Measurements from ENCODE around the gene THEMIS.
"Not testable (repeated sequence)": the region's sequence is repeated elsewhere in the genome, so short reads cannot be mapped to it uniquely, and the experiment has no call there.

THEMIS gene

GRCh38 chr6:127791779-127792528 lies 108.9 kb downstream of the THEMIS start:
- no peak overlapping the region for H3K4me3 ChIP-seq (ENCODE audit: severe bottlenecking)
- H3K27ac ChIP-seq (ENCODE audit: poor library complexity, severe bottlenecking), result no peak overlapping the region
- TF ChIP-seq, protein P1, sequence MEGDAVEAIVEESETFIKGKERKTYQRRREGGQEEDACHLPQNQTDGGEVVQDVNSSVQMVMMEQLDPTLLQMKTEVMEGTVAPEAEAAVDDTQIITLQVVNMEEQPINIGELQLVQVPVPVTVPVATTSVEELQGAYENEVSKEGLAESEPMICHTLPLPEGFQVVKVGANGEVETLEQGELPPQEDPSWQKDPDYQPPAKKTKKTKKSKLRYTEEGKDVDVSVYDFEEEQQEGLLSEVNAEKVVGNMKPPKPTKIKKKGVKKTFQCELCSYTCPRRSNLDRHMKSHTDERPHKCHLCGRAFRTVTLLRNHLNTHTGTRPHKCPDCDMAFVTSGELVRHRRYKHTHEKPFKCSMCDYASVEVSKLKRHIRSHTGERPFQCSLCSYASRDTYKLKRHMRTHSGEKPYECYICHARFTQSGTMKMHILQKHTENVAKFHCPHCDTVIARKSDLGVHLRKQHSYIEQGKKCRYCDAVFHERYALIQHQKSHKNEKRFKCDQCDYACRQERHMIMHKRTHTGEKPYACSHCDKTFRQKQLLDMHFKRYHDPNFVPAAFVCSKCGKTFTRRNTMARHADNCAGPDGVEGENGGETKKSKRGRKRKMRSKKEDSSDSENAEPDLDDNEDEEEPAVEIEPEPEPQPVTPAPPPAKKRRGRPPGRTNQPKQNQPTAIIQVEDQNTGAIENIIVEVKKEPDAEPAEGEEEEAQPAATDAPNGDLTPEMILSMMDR (IDR thresholded peaks at IDR 0.05; ENCODE audit: poor library complexity, severe bottlenecking), result no peak
- H3K27me3 ChIP-seq (ENCODE audit: insufficient read depth, poor library complexity, severe bottlenecking), result peaks cover 5% of the 10 kb centered on the region
- no peaks in the 10 kb centered on the region for H3K36me3 ChIP-seq (ENCODE audit: low read depth)
- ATAC-seq (ENCODE audit: low read depth), result no peak
- DNase-seq (ENCODE audit: low spot score), result no peak
- H3K9me3 ChIP-seq (ENCODE audit: severe bottlenecking), result no peaks in the 10 kb centered on the region
- H3K4me1 ChIP-seq (ENCODE audit: insufficient read depth, poor library complexity, severe bottlenecking), result no peaks in the 10 kb centered on the region

GRCh38 chr6:127790571-127790970 lies 110.3 kb downstream of the THEMIS start:
- Histone ChIP-seq H3K27ac (ENCODE audit: poor library complexity, severe bottlenecking) (no peak overlapping the region), H3K4me1 (ENCODE audit: insufficient read depth, poor library complexity, severe bottlenecking) (no peaks in the 10 kb centered on the region)
- DNase-seq (ENCODE audit: low spot score), result no peak

DNA sequence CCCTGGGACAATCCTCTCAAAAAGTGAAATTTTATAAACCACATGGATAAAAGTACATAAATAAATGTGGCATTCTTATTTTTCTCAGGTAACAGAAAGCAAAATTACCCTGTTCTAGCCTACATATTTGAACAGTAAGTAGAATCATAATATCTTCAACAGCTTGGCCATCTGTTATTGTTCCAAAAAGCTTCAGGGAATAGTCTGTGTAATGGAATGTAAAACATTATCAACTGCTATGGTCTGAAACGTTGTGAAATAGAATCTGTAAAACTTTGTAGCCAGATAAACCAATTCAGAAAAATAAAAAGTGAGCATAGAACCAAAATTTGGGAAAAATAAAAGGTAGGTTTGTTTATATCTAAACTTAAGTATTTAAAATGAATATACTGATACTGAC lies 114.7 kb downstream of the THEMIS start:
- ATAC-seq (ENCODE audit: low read depth) (no peak), DNase-seq (ENCODE audit: low spot score) (no peak)
- Histone ChIP-seq H3K27me3 (ENCODE audit: insufficient read depth, poor library complexity, severe bottlenecking) (no peaks in the 10 kb centered on the region), H3K4me3 (ENCODE audit: severe bottlenecking) (no peak overlapping the region), H3K9me3 (ENCODE audit: severe bottlenecking) (no peaks in the 10 kb centered on the region), H3K36me3 (ENCODE audit: low read depth) (no peaks in the 10 kb centered on the region), H3K4me1 (ENCODE audit: insufficient read depth, poor library complexity, severe bottlenecking) (no peaks in the 10 kb centered on the region), H3K27ac (ENCODE audit: poor library complexity, severe bottlenecking) (no peak overlapping the region)
- TF ChIP-seq, protein P1 (IDR thresholded peaks at IDR 0.05; ENCODE audit: poor library complexity, severe bottlenecking), result no peak

More at GRCh38 chr6:127790571-127790970, 110.3 kb downstream of the THEMIS start:
- peaks cover 3% of the 10 kb centered on the region for H3K27me3 ChIP-seq (ENCODE audit: insufficient read depth, poor library complexity, severe bottlenecking)
- ATAC-seq (ENCODE audit: low read depth), result no peak
- no peaks in the 10 kb centered on the region for H3K9me3 ChIP-seq (ENCODE audit: severe bottlenecking)
- no peaks in the 10 kb centered on the region for H3K36me3 ChIP-seq (ENCODE audit: low read depth)
- TF ChIP-seq, protein P1 (IDR thresholded peaks at IDR 0.05; ENCODE audit: poor library complexity, severe bottlenecking), result no peak
- H3K4me3 ChIP-seq (ENCODE audit: severe bottlenecking), result no peak overlapping the region

DNA sequence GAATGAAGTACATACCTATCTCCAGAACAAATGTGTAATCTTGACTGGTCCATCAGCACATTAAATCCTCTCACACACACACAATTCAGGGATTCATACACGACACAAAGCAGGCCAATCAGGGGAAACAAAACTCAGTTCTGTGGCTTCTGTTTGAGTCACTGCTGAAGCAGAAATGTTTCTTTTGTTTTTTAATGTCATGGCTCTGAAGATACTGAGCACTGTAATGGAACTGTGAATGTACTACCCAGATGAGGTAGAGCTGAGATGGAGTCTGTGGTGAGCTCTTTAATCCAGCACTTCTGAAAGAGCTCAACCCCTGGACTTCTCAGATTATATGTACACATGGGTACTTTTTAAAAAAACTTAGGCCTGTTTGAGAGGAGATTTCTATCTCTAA lies 116.4 kb downstream of the THEMIS start:
- no peak for ATAC-seq (ENCODE audit: low read depth)
- TF ChIP-seq, protein P1 (IDR thresholded peaks at IDR 0.05; ENCODE audit: poor library complexity, severe bottlenecking), result no peak
- H3K9me3 ChIP-seq (ENCODE audit: severe bottlenecking), result no peaks in the 10 kb centered on the region

GRCh38 chr6:127781636-127782272 lies 119.1 kb downstream of the THEMIS start:
- not testable (repeated sequence) for H3K4me3 ChIP-seq (ENCODE audit: severe bottlenecking); H3K27ac ChIP-seq (ENCODE audit: poor library complexity, severe bottlenecking); DNase-seq (ENCODE audit: low spot score); H3K9me3 ChIP-seq (ENCODE audit: severe bottlenecking); H3K36me3 ChIP-seq (ENCODE audit: low read depth); H3K4me1 ChIP-seq (ENCODE audit: insufficient read depth, poor library complexity, severe bottlenecking); H3K27me3 ChIP-seq (ENCODE audit: insufficient read depth, poor library complexity, severe bottlenecking); ATAC-seq (ENCODE audit: low read depth)

More for the DNA sequence above, 116.4 kb downstream of the THEMIS start:
- H3K36me3 ChIP-seq (ENCODE audit: low read depth), result no peaks in the 10 kb centered on the region
- no peaks in the 10 kb centered on the region for H3K4me1 ChIP-seq (ENCODE audit: insufficient read depth, poor library complexity, severe bottlenecking)
- H3K27ac ChIP-seq (ENCODE audit: poor library complexity, severe bottlenecking), result no peak overlapping the region
- no peak overlapping the region for H3K4me3 ChIP-seq (ENCODE audit: severe bottlenecking)
- no peaks in the 10 kb centered on the region for H3K27me3 ChIP-seq (ENCODE audit: insufficient read depth, poor library complexity, severe bottlenecking)
- DNase-seq (ENCODE audit: low spot score), result no peak
